CD14-positive monocyte (primary cell): ENCODE results near the gene CT45A1. TPM values are rescaled to one million over a fixed set of nuclear protein-coding genes. Genes with fewer than 3 reads are reported as not detected.
"Not testable (repeated sequence)": the region's sequence is repeated elsewhere in the genome, so short reads cannot be mapped to it uniquely, and the experiment has no call there.

ENCODE experiments used
- DNase-seq, 3 donors: peaks; one replicate each; pipeline ENCODE4 v3.0.0-alpha.2; 2011 to 2022
- H2AFZ ChIP-seq: 2 replicates; pipeline ENCODE4 v1.6.0; 2012; ENCODE audit warnings: mild to moderate bottlenecking, low read depth, low read length, inconsistent platforms; ENCODE audit not compliant: insufficient read depth, poor library complexity, severe bottlenecking
- H3K27ac ChIP-seq, 2 donors: 1 replicate in 1 of 2; 2 replicates in 1 of 2; pipeline ENCODE4 v1.5.1; 2012 to 2013; ENCODE audit warnings: low read length in 2 of 2, control low read depth in 1 of 2, inconsistent platforms in 1 of 2, low read depth in 1 of 2, mild to moderate bottlenecking in 1 of 2
- H3K27me3 ChIP-seq, 2 donors: one replicate each; pipeline versions ENCODE4 v1.6.0 to v1.6.1; 2011 to 2013; ENCODE audit warnings: low read length in 2 of 2; ENCODE audit not compliant: control insufficient read depth in 2 of 2, insufficient read depth in 2 of 2
- H3K36me3 ChIP-seq, 2 donors: replicated peaks in 1 of 2; 1 replicate in 1 of 2; 2 replicates in 1 of 2; pipeline versions ENCODE4 v1.5.1 to v1.6.1; 2012 to 2013; ENCODE audit warnings: low read length in 2 of 2, control low read depth in 1 of 2, inconsistent platforms in 1 of 2, mild to moderate bottlenecking in 1 of 2; ENCODE audit not compliant: insufficient read depth in 2 of 2, control insufficient read depth in 1 of 2
- H3K4me1 ChIP-seq, 2 donors: 1 replicate in 1 of 2; 2 replicates in 1 of 2; pipeline versions ENCODE4 v1.5.1 to v1.6.1; 2012 to 2013; ENCODE audit warnings: low read length in 2 of 2, control low read depth in 1 of 2, inconsistent platforms in 1 of 2, mild to moderate bottlenecking in 1 of 2, moderate library complexity in 1 of 2; ENCODE audit not compliant: insufficient read depth in 2 of 2, control insufficient read depth in 1 of 2
- H3K4me2 ChIP-seq: replicated peaks from 2 replicates; pipeline ENCODE3; 2012; ENCODE audit warnings: low read length, moderate library complexity, mild to moderate bottlenecking; ENCODE audit not compliant: poor library complexity, severe bottlenecking; ENCODE audit errors: extremely low read depth
- H3K4me3 ChIP-seq, 3 experiments: fragments of 200-600 bp in 1 of 3; sonication (generic) in 1 of 3; replicated peaks in 1 of 3; 1 replicate in 2 of 3; 2 replicates in 1 of 3; pipeline ENCODE4 v1.5.1; 2011 to 2013; ENCODE audit warnings: low read length in 3 of 3, mild to moderate bottlenecking in 3 of 3, control low read depth in 2 of 3, low read depth in 2 of 3, inconsistent platforms in 1 of 3, moderate library complexity in 1 of 3
- H3K79me2 ChIP-seq: 2 replicates; pipeline ENCODE4 v1.6.0; 2012; ENCODE audit warnings: mild to moderate bottlenecking, control low read depth, inconsistent platforms, low read length, moderate library complexity; ENCODE audit not compliant: insufficient read depth
- H3K9ac ChIP-seq: 2 replicates; pipeline ENCODE4 v1.6.0; 2017; ENCODE audit warnings: low read length, mild to moderate bottlenecking; ENCODE audit not compliant: insufficient read depth, poor library complexity, severe bottlenecking
- H3K9me3 ChIP-seq, 2 donors: replicated peaks in 1 of 2; 1 replicate in 1 of 2; 2 replicates in 1 of 2; pipeline versions ENCODE4 v1.5.1 to v1.6.1; 2012 to 2013; ENCODE audit warnings: low read length in 2 of 2, control low read depth in 1 of 2; ENCODE audit not compliant: control insufficient read depth in 1 of 2, insufficient read depth in 1 of 2
- H4K20me1 ChIP-seq: 2 replicates; pipeline ENCODE4 v1.6.0; 2012; ENCODE audit warnings: mild to moderate bottlenecking, low read length, control low read depth, moderate library complexity; ENCODE audit not compliant: insufficient read depth
- H3K27ac Mint-ChIP-seq, 7 donors: one replicate each; pipeline ENCODE4 v1.8.0; 2020; ENCODE audit warnings: mild to moderate bottlenecking in 7 of 7, mixed read lengths in 7 of 7, moderate library complexity in 6 of 7, inconsistent platforms in 2 of 7
- H3K27me3 Mint-ChIP-seq, 3 donors: one replicate each; pipeline ENCODE4 v1.8.0; 2021 to 2022; ENCODE audit warnings: low read depth in 3 of 3, mild to moderate bottlenecking in 3 of 3, mixed read lengths in 3 of 3, moderate library complexity in 3 of 3, inconsistent platforms in 1 of 3
- H3K36me3 Mint-ChIP-seq, 2 donors: one replicate each; pipeline ENCODE4 v1.8.0; 2020; ENCODE audit warnings: mixed read lengths in 2 of 2, inconsistent platforms in 1 of 2, mild to moderate bottlenecking in 1 of 2
- H3K4me1 Mint-ChIP-seq: one replicate; pipeline ENCODE4 v1.8.0; 2020; ENCODE audit warnings: mild to moderate bottlenecking, mixed read lengths
- H3K4me3 Mint-ChIP-seq, 2 donors: one replicate each; pipeline ENCODE4 v1.8.0; 2020; ENCODE audit warnings: mild to moderate bottlenecking in 2 of 2, mixed read lengths in 2 of 2, moderate library complexity in 1 of 2
- H3K9me3 Mint-ChIP-seq, 7 donors: one replicate each; pipeline ENCODE4 v1.8.0; 2020 to 2022; ENCODE audit warnings: mixed read lengths in 7 of 7, mild to moderate bottlenecking in 6 of 7, moderate library complexity in 6 of 7, inconsistent platforms in 2 of 7
- CTCF ChIP-seq: fragments of 200-600 bp; IDR thresholded peaks from one replicate; pipeline ENCODE4 v1.8.0; 2022; ENCODE audit warnings: antibody characterized with exemption, mild to moderate bottlenecking
- WGBS: methylation state at CpG from one replicate; pipeline ENCODE4 v1.1.5; 2013; ENCODE audit warnings: missing lambda C conversion rate; ENCODE audit not compliant: insufficient coverage; 5-methylcytosine and 5-hydroxymethylcytosine counted together
- intact Hi-C, 2 donors: fragments of 100-400 bp; cut with micrococcal nuclease; formaldehyde crosslinking; loops; one replicate each; pipeline versions ENCODE4 v1.15.0 to v1.15.1; 2023
- polyA plus RNA-seq, 3 donors: library from polyadenylated mRNA; depleted of rRNA in 1 of 3; unstranded in 2 of 3; stranded (reverse) in 1 of 3; fragments of 300-500 nt in 2 of 3; fragments of >200 nt in 1 of 3; fragmentation: Illumina TruSeq in 2 of 3; gene quantifications; 1 replicate in 2 of 3; 2 replicates in 1 of 3; pipeline ENCODE4 v1.2.3, GENCODE V29; 2012 to 2021

CT45A1 gene
- polyA plus RNA-seq, 3 donors, result not detected

- no peak for DNase-seq
- Mint-ChIP-seq H3K27ac (no peak overlapping the region), H3K36me3 (no peaks in the 10 kb centered on the region), H3K9me3 (peaks cover 0 to 2% (median 0%) of the 10 kb centered on the region in 7 donors), H3K4me1 (peaks cover 7% of the 10 kb centered on the region), H3K27me3 (peaks cover 0 to 1% (median 0%) of the 10 kb centered on the region in 3 donors), H3K4me3 (no peak overlapping the region)
- H3K79me2 ChIP-seq, result no peaks in the 10 kb centered on the region
- H2AFZ ChIP-seq, result no peak overlapping the region
- no peak overlapping the region for H3K27ac ChIP-seq
- no peak overlapping the region for H3K4me3 ChIP-seq
- intact Hi-C loops, result no loop called here
- no peaks in the 10 kb centered on the region for H3K4me1 ChIP-seq
- H3K9ac ChIP-seq, result no peak overlapping the region
- no peak for TF ChIP-seq CTCF
- no peaks in the 10 kb centered on the region for H3K27me3 ChIP-seq
- H3K9me3 ChIP-seq, result no peaks in the 10 kb centered on the region
- H3K4me2 ChIP-seq, result no peak overlapping the region
- H3K36me3 ChIP-seq, result no peaks in the 10 kb centered on the region
- H4K20me1 ChIP-seq, result no peaks in the 10 kb centered on the region
- WGBS, result 100% methylated on average over 1 of the region's 23 CpGs
Measured at GRCh38 chrX:135741192-135741715, 27.8 kb downstream of the CT45A1 start.

GRCh38 chrX:135744739-135745138 lies 31.3 kb downstream of the CT45A1 start:
- H3K4me1 ChIP-seq, H3K79me2 ChIP-seq, H3K4me3 ChIP-seq, H3K27ac ChIP-seq, H4K20me1 ChIP-seq, H3K27me3 ChIP-seq, H3K4me3 Mint-ChIP-seq, H3K27me3 Mint-ChIP-seq, H3K4me1 Mint-ChIP-seq, H3K36me3 Mint-ChIP-seq, DNase-seq, H3K4me2 ChIP-seq, H3K9me3 ChIP-seq, H3K9me3 Mint-ChIP-seq, H3K9ac ChIP-seq, H3K36me3 ChIP-seq, H3K27ac Mint-ChIP-seq, intact Hi-C loops, H2AFZ ChIP-seq: not testable (repeated sequence)
- WGBS, result no CpG with 5 or more reads among the region's 4 CpGs

GRCh38 chrX:135768091-135768490 lies 54.7 kb downstream of the CT45A1 start, which contains the start of gene CT45A3:
TSS of gene CT45A3 (minus strand) at chrX:135768191. CDS start at chrX:135764444, 3,747 bp downstream.
- H3K4me1 Mint-ChIP-seq, H4K20me1 ChIP-seq, H3K27ac Mint-ChIP-seq, H3K4me3 Mint-ChIP-seq, intact Hi-C loops, H3K36me3 Mint-ChIP-seq, H3K9me3 Mint-ChIP-seq, DNase-seq, H3K9me3 ChIP-seq, H3K4me1 ChIP-seq, H2AFZ ChIP-seq, H3K4me3 ChIP-seq, H3K27me3 ChIP-seq, H3K4me2 ChIP-seq, H3K27me3 Mint-ChIP-seq, H3K9ac ChIP-seq, H3K36me3 ChIP-seq, H3K27ac ChIP-seq, H3K79me2 ChIP-seq: not testable (repeated sequence)
- no CpG with 5 or more reads among the region's 17 CpGs for WGBS
